HG03521 (cell line): ENCODE results near the gene TBC1D30.
A peak's percentile ranks its signal among the peaks of the same experiment; 100 is the strongest.
"Not testable (repeated sequence)": the region's sequence is repeated elsewhere in the genome, so short reads cannot be mapped to it uniquely, and the experiment has no call there.

Experiments
- ATAC-seq: cut with Tn5 transposase; IDR thresholded peaks from one replicate; pipeline ENCODE4 v1.9.1; 2021; ENCODE audit warnings: mild to moderate bottlenecking, moderate library complexity; ENCODE audit not compliant: unreplicated experiment

Gene TBC1D30

DNA sequence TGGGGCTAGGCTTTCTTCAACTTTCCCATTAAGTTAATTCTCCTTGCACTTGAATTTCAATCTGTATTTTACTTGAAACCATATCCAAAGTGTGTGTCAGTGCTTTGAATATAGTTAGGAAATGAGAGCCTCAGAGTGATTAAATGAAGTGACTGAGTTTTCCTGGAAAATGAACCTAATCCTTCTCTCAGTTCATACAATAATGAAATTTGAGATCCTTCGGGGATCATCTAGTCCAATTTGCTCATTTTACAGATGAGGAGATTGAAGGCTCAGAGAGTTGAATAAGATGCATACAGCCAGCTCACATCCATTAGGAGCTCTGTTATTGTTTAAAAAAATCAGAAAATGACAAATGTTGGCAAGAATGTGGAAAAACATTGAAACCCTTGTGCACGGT, 18.3 kb upstream of the TBC1D30 start:
- no peak for ATAC-seq

DNA sequence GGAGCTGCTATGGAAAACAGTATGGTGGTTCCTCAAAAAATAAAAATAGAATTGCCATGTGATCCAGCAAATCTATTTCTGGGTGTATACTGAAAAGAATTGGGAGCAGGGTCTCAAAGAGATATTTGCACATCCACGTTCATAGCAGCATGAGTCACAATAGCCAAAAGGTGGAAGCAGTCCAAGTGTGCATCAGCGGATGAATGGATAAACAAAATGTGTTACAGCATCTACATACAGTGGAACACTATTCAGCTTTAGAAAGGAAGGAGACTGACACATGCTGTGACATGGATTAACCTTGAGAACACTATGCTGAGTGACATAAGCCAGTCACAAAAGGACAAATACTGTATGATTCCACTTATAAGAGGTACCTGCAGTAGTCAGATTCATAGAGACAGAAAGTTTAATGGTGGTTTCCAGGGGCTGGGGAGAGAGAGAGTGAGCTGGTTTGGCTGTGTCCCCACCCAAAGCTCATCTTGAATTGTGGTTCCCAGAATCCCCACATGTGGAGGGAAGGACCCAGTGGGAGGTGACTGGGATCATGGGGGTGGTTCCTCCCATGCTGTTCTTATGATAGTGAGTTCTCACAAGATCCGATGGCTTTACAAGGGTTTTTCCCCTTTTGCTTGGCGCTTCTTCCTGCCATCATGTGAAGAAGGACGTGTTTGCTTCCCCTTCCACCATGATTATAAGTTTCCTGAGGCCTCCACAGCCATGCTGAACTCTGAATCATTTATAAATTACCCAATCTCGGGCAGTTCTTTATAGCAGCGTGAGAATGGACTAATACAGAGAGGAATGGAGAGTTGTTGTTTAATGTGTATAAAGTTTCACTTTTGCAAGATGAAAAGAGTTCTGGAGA, 17.6 kb upstream of the TBC1D30 start:
- ATAC-seq = no peak

DNA sequence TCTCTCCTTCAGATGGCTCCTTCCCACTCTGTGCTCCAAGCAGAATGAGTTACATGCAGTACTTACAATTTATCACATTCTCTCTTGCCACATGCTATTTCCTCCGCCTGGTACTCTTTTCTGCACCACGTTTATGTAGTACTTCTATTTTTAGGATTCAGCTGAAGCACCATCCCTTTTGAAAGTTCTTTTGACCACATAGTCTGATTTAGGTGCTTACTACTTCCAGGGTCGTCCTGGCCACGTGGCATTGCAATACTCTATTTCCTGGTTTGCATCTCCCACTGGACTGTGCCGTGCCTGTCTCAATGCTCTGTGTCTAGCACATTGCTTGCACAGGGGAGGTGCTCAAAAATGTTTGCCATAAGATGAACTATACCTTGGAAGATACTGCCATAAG, 16.3 kb upstream of the TBC1D30 start:
- no peak for ATAC-seq

DNA sequence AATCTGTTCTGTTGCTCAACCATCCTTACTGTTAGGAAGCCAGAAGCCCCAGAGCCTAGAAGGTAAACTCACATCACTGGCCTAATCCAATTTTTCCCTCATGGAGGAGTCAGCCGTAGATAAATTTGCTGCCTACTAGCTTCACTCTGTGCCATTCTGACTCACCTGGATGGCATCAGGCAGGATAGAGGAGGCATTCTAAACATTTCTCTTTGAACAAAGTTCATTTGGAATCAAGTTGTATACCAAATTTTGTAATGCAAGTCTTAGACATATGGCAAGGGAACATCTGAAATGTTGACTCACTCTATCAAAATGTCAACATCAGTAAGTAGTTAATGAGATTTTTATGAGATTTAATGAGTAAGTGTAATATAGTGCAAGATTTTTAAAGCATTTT, 13.6 kb upstream of the TBC1D30 start:
- no peak for ATAC-seq

DNA sequence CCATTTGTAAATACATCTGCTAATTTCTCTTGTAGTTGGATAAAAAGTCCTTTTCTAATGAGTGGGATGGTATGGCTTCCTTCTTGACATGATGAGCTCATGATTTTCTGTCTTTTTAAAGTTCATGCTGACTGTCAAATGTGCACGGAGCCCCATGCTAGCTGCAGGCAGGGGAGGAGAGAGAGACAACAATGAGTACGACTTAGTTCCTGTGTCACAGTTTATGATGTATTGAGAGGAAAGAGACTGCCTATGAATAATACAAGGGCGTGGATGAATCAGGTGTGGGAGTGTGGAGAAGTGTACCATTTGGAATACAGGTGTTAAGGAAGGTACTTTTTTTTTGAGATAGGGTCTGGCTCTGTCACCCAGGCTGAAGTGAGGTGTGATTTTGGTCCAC, 10.7 kb upstream of the TBC1D30 start:
- no peak for ATAC-seq

DNA sequence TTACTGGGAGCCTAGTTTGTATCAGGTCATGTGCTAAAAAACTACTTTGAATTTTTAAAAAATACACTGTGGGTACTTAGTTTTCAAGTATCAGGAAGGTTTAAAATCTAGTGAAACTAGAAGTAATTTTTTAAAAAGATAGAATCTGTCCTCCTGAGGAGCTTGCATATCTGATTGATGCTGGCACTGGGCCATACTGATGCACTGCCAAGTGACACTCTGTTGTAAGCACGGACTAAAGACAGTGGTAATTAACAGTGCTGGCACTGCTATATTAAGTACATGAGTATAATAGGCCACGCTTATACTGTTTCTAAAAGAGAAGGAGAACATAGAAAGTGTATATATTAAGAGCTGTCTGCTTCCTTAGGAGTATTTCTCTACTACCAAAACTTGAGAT, 10.0 kb upstream of the TBC1D30 start:
- no peak for ATAC-seq

DNA sequence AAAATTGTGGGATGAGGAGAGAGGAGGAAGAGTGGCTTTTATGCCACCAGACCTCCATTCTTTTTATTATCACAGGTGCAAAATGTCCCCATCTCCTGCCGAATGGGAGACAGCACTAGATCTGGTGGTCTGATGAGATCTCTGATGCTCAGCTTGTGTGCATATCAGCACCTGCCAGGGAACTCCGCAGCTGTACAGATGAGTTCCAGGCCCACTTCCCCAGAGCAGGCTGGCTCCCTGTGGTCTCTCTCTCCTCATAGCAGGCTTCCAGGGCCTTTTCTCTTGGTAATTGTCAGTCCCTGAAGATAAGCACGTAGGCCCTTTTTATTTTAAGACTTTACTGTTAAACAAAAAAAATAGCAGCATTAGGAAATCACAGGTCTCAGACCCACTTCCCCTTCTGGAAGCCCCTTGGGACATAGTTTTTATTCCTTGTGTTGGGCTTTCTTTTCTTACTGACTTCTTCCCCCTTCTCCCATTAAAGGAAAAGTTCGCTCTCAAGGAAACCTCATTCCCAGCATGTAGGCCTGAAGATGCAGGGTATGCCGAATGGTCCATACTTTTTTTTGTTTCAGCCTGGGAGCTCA, 4.5 kb upstream of the TBC1D30 start:
- ATAC-seq = no peak

DNA sequence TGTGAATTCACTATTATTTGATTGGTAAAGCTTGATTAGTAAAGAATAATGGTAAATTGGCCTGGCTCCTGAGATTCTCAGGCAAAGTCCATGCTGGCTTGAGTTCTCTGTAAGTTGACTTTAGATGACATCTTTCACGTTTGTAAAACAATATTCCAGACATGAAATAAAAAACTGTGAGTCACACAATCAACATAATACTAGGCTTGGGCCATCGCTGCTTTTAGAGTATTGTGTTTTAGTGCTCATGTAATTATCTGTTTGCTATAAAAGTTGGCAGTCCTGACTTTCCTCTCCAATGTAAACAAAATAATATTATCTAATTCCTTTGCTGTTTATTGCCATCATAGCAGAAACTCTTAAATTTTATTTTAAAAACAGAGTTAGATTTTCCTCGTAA, 3.9 kb upstream of the TBC1D30 start:
- no peak for ATAC-seq

DNA sequence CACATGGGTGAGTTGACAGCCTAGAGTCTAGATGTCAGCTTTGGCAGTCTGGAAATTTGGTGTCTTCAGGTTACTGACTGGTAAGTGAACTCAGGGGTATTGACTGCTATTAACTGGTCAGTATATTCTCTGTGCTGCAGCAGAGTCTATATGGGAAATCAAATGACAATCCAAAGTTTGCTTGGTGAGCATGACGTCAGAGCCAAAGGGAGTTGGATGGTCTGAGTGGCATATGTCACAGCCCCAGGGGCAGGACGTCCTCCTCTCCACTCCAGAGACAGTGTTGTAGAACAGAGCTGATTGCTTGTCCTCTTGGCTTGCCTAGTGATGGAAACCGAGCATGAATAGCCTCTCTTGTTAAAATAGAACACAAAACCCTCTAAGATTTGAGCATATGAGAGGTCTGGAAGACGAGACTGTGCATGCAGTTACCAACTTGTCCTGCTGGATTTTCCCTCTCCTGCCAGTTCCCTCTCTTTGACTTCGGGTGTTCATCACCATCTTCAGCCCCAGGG, 3.3 kb upstream of the TBC1D30 start:
- no peak for ATAC-seq

DNA sequence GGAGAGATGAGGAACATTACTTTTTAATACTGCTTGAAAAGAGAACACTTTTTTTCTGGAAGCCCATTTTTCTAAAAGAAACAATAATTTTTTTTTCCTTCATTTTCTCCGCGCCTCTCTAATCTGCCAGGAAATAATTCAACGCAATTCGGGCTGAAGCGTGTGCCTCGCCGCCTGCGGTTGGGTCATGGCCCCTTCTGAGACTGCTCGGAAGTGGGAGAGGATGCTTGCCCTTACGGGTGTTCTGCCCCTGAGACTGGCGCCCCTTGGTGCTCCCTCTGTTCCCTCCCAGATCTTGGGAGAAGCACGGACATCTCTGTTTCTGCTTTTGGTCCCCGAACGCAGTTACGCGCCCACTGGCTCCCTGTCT, 332 bp upstream of the TBC1D30 start:
- peak; percentile 14 for ATAC-seq

DNA sequence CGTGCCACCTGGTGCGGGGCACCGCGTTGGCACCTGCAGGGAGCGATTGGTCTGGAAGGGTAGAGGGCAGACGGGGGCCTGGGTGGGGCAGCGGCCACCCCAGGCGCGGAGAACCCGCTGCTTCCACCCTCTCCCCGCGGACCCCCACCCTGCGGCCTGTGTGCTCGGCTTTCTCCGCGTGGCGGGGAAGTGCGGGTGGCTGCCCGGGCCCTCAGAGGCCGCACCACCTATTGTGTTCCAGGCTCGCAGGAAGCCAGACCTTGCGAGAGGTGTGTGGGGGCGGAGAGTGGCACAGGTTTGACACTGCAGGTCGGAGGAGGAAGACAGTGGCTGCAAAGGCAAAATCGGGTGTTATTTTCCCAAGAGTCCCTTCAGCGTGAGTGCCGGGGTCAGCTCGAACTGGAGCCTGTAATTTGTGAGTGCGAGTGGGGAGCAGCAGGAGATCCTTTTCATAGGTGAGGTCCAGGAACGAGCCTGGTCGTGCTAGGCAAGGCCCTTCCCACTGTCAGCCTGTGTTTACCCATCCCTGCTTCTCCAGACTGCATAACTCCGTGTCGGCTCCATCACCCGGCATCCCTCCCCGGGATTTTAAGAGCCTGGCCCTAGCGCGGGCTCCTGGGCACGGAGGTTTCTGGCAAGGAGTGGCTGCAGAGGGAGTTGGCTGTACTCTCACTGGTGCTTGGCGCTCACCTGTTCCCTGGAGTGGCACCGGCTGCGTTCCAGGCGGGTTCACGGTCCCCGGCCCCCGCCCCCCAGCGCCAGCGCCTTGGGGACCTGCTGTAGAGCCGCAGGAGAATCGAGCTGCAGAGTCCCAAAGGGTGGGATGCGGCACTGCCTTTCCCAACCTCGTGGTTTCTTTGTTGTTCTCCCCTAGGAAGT, 935 bp downstream of the TBC1D30 start:
- ATAC-seq = no peak

DNA sequence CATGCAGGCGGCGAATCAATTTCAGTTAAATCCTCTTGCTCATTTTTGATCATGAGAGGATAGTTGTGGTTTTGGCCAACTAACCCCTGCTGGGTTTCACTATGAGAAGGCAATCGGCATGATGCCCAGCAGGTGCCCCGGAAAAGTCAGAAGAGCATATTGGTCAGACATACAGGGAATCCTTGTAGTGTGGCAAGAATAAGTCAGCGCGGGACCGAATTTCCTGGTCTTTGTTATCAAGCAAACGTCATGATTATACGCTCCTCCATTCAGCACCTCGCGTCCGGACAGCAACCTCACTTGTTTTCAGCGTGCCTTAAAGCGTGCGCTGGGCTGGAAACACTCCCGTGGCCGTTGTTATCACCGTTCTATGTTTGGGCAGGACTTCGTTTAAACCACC, 1.8 kb downstream of the TBC1D30 start:
- ATAC-seq = no peak

DNA sequence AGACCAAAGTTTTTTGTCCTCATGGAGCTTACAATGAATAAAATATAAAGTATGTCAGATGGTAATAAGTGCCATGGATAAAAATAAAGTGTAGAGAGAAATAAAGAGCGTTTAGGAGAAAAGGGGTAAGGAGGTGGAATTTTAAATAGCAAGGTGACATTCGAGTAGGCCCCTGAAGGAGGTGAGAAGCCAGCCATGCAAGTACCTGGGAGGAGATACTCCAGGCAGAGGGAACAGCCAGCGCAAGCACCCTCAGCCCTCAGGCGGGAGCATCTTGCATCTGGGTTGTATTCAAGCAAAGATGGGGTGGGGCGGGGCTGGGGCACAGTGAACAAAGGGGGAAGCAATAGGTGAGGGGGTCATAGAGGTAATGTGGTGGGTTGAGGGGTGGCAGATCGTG, 4.3 kb downstream of the TBC1D30 start:
- ATAC-seq = no peak

DNA sequence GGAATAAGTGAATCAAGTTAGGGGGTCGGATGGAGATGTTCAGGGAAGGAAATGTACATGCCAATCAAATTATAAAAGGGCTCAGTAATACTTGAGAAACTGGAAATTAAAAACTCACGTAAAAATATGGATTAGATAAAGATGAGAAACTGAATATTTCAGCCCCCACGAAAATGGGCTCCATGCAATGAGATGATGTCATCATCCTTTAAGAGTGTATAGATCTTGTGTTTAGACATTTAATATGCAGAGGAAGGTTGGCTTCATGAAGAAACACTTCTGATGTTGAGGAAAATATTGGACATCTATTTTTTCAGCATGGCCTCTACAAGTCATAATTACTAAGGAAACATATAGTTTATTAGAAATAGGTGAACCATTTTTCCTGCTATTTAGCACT, 9.5 kb downstream of the TBC1D30 start:
- no peak for ATAC-seq

DNA sequence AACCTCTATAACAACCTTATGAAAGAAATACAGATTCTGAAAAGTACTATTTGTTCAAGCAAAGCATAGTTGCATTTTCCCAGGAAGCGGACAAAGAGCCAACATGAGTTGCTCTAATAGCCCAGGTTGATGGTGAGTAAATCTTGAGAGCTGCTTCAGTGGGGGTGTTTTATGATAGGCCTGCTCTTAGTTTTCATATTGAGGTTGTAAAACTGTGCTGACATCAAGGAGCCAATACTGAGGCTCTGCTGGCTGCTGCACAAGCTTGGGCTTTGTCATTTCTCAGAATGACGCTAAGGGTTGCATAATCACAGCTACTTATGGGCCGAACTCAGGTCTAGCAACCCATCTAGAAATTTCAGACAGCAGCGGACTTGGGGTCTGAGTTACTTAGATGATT, 11.5 kb downstream of the TBC1D30 start:
- no peak for ATAC-seq

DNA sequence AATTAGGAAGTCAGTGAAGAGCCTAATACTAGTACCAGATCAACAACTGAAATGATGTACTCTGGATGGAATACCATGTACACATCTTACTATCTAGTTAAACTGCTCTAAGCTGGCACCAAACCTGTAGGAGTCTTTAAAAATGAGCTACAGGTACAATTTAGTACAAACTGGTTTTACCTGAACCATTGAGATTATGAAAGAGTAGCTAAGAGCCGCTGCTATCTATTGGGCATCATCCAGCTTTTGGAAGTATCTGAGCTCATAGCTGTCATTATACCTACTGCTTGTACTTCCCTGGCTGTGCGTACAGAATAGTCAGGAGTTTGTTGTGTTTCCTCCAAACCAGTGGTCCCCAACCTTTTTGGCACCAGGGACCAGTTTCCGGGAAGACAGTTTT, 12.4 kb downstream of the TBC1D30 start:
- ATAC-seq = no peak

DNA sequence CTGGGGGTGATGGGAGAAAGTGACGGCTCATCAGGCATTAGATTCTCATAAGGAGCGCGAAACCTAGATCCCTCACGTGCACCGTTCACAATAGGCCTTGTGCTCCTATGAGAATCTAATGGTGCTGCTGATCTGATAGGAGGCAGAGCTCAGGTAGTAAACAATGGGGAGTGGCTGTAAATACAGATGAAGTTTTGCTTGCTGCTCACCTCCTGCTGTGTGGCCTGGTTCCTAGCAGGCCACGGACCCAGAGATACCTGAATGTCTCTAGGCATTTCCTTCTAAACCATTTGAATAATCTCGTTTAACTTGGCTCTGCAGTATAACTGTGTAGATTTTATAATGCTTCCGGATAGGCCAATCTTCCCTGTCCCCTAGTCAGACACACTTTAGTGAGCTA, 13.0 kb downstream of the TBC1D30 start:
- no peak for ATAC-seq

DNA sequence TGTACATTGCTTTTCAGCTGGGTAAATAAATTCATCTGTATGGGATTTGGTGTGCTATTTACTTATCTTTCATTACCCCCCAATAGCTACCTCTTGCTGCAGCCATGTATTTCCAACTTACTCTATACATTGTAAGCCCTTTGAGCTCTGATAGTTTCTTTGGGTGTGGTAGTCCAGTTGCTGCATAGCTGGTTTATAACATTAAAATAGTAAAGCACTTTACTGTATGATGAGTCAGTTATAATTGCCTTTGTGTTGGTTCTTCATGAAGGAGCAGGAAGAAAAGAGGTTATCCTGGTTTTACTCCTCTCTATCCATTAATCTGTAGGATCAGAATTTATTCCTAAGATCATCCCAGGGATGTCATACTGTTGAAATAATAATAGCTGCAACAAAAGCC, 15.7 kb downstream of the TBC1D30 start:
- ATAC-seq = no peak

DNA sequence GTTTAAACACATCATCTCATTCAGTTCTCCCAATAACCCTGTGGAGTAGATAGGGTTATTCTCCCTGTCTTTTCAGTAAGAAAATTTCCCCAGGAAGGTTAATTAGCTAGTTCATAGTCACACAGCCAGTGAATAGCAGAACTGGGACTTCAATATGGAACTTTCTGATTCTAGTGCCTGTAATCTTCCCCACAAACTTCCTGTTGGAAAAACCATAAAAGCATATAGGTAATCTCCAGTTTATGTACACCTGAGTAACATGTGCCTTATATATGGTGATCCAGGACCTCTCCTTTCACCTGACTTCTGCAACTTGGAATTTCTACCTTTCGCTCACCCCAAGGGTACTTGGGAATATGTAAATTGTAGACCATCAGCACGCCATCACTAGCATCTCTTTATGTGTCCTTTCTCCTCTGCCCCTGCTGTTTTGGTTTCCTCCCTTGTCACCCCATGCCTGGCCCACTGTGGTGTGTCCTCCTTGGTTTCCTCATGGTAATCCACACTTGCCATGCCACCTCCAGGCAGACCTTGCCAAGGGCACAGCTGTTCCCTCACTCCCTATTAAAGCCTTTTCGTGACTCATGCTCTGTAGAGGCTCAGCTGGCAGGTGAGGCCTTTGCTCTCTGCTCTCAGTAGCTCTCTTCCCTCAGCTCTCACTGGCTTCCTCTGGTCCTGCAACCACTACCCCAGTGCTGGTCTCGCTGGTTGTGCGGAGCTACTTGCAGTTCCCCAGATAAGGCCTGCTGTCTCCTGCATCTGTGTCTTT, 16.7 kb downstream of the TBC1D30 start:
- no peak for ATAC-seq

DNA sequence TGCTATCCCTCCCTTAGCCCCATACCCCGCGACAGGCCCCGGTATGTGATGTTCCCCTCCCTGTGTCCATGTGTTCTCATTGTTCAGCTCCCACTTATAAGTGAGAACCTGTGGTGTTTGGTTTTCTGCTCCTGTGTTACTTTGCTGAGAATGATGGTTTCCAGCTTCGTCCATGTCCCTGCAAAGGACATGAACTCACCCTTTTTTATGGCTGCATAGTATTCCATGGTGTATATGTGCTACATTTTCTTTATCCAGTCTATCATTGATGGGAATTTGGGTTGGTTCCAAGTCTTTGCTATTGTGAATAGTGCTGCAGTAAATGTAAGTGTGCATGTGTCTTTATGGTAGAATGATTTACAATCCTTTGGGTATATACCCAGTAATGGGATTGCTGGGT, 24.0 kb downstream of the TBC1D30 start:
- ATAC-seq = not testable (repeated sequence)
